ENCODE results near the gene CROCC2. TPM values are rescaled to one million over a fixed set of nuclear protein-coding genes. Genes with fewer than 3 reads are reported as not detected.
A peak's percentile ranks its signal among the peaks of the same experiment; 100 is the strongest.

The CROCC2 gene
- total RNA-seq, 1 donor from 2014 or later = 0.49 TPM

DNA sequence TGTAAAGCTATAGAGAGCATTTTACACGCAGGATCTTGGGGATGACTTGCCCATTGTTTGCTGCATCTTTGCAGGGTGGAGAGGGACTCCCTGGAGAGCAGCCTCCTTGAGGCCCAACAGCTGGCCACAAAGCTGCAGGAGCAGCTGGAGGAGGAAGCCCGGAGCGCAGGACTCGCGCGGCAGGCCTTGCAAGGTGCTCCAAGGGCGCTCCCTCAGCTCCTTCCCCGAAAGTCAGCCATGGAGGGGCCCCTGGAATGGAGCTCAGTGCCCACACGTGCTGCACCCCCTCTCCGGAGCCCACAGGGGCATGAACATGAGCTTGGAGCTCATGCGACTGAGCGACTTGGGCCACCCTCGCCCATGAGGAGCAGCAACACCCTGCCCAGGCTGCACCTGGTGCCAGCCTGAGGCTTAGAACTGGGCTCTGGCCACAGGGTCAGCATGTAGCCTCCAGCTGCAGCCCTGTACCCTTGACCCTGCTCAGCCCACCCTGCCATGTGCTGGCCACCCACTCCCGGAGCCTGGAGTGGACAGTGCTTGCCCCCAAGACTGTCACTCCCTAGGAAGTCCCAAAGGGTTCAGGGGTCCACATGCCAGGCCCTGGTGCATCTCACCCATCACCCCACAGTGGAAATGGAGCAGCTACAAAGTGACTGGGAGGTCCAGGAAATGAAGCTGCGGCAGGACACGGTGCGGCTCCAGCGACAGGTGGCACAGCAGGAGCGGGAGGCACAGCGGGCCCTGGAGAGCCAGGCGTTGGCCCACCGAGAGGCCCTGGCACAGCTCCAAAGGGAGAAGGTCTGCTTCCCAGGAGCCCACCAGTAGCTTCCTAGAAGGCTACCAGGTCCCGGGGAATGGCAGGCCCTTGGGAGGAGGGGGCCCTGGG lies 43.0 kb downstream of the CROCC2 start:
- TF ChIP-seq CTCF (IDR thresholded peaks at IDR 0.05) = no peak
- no peak for TF ChIP-seq POLR2AphosphoS5 (IDR thresholded peaks at IDR 0.05; ENCODE audit: insufficient read depth in 1 of 2, low read depth in 1 of 2)
- TF ChIP-seq POLR2A (IDR thresholded peaks at IDR 0.05) = no peak
- intact Hi-C loops (cut with DNase I) = no loop called here
- Histone ChIP-seq H3K27me3 (no peaks in the 10 kb centered on the region), H3K36me3 (no peaks in the 10 kb centered on the region), H3K4me1 (no peaks in the 10 kb centered on the region), H3K27ac (no peak overlapping the region), H3K4me3 (no peak overlapping the region), H3K9me3 (no peaks in the 10 kb centered on the region)
- DNase-seq (ENCODE audit: extremely low spot score in 2 of 2) = peak in 1 of 2 donors; percentile 65

DNA sequence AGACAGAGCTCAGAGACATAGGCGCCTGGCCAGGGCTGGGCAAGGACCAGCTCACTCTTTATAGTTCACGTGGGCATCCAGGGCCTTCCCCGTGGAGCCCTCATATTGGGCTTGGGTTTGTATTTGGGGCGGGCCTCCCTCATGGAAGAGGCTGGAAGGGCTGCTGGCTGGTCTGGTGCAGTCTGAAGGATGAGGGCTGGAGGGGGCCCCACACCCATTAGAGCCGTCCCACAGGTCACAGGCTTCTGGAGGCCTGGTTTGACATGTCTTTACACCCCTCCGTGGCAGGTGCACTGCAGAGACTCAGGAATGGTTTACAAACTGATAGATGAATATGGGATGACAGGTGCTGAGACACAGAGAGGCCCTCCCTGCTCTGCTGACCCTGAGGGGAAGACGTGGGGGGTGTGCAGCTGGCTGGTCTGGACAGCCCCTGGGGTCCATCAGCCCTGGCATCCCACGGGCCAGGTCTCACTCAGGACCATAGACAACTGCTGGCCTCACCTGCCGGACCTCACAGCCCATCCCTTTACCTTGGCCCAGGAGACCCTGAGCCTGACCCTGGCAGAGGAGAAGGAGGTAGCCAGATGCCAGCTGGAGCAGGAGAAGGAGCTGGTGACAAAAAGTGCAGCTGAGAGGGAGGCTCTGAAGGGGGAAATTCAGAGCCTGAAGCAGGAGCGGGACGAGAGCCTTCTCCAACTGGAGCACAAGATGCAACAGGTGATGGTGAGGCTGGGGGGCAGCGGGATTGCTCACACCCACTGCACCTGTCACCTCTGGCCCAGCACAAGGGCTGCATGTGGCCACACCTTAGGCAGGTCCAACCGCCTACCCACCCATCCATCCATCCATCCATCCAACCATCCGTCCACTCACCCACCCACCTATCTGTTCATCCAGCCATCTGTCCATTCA lies 43.9 kb downstream of the CROCC2 start:
- TF ChIP-seq POLR2A (IDR thresholded peaks at IDR 0.05) (no peak), CTCF (IDR thresholded peaks at IDR 0.05) (no peak), POLR2AphosphoS5 (IDR thresholded peaks at IDR 0.05; ENCODE audit: insufficient read depth in 1 of 2, low read depth in 1 of 2) (no peak)
- DNase-seq (ENCODE audit: extremely low spot score in 2 of 2) = no peak
- no peak overlapping the region for H3K4me3 ChIP-seq
- intact Hi-C loops (cut with DNase I) = no loop called here
- no peaks in the 10 kb centered on the region for H3K4me1 ChIP-seq
- no peaks in the 10 kb centered on the region for H3K9me3 ChIP-seq
- no peaks in the 10 kb centered on the region for H3K27me3 ChIP-seq
- no peak overlapping the region for H3K27ac ChIP-seq
- H3K36me3 ChIP-seq = no peaks in the 10 kb centered on the region

- no peak overlapping the region for H3K27ac ChIP-seq
- H3K4me3 ChIP-seq = no peak overlapping the region
- DNase-seq (ENCODE audit: extremely low spot score in 2 of 2) = no peak
- no peaks in the 10 kb centered on the region for H3K4me1 ChIP-seq
- no peaks in the 10 kb centered on the region for H3K27me3 ChIP-seq
- intact Hi-C loops (cut with DNase I) = no loop called here
- H3K9me3 ChIP-seq = no peaks in the 10 kb centered on the region
- TF ChIP-seq POLR2A (IDR thresholded peaks at IDR 0.05) = no peak
- no peak for TF ChIP-seq POLR2AphosphoS5 (IDR thresholded peaks at IDR 0.05; ENCODE audit: insufficient read depth in 1 of 2, low read depth in 1 of 2)
- TF ChIP-seq CTCF (IDR thresholded peaks at IDR 0.05) = no peak
- no peaks in the 10 kb centered on the region for H3K36me3 ChIP-seq
Observed at GRCh38 chr2:240951045-240951594, 45.0 kb downstream of the CROCC2 start.

DNA sequence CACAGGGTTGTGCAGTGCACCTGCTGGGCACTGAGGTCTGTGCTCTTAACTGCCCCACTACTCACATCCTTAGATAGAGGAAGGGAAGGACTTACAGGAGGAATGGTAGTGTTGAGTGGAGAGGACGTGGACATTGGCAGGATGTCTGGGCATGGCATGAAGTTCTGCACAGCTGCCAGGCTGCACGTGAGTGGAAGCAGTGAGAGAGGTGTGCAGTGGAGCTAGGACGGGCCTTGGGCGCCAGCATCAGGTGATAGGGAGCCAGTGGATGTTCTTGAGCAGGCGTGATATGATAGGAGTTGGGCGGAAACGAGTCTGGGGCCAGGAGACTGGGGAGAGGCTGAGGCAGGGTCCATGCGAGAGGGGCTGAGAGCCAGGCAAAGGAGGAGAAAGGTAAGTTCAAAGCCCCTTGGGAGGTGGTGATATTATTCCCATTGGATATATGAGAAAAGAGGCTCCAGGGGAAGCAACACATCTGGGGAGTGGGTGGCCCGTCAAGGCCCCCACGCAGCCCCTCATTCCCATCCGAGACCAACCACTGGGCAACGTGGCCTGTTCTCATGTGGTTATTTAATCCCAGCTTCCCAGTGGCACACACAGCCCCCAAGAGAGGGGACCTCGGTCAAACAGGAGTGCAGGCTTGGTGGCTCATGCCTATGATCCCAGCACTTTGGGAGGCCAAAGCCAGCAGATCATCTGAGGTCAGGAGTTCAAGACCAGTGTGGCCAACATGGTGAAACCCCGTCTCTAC lies 46.5 kb downstream of the CROCC2 start:
- Histone ChIP-seq H3K4me3 (no peak overlapping the region), H3K4me1 (peaks cover 3% of the 10 kb centered on the region), H3K27ac (no peak overlapping the region), H3K36me3 (no peaks in the 10 kb centered on the region), H3K27me3 (no peaks in the 10 kb centered on the region), H3K9me3 (no peaks in the 10 kb centered on the region)
- intact Hi-C loops (cut with DNase I) = no loop called here
- TF ChIP-seq POLR2A (IDR thresholded peaks at IDR 0.05) (no peak), POLR2AphosphoS5 (IDR thresholded peaks at IDR 0.05; ENCODE audit: insufficient read depth in 1 of 2, low read depth in 1 of 2) (no peak), CTCF (IDR thresholded peaks at IDR 0.05) (no peak)
- peak; percentile 58 to 77 for DNase-seq (ENCODE audit: extremely low spot score in 2 of 2)
